GM19438 (cell line): ENCODE data around the gene GUSB.
"Not testable (repeated sequence)": the region's sequence is repeated elsewhere in the genome, so short reads cannot be mapped to it uniquely, and the experiment has no call there.

Experiments
- ATAC-seq: cut with Tn5 transposase; IDR thresholded peaks from one replicate; pipeline ENCODE4 v1.9.1; 2021; ENCODE audit warnings: low read depth; ENCODE audit not compliant: unreplicated experiment

Gene GUSB

GRCh38 chr7:65976659-65977196 lies 5.3 kb downstream of the GUSB start:
- ATAC-seq = no peak

GRCh38 chr7:65975814-65976445 lies 6.1 kb downstream of the GUSB start:
- no peak for ATAC-seq

GRCh38 chr7:65974876-65975275 lies 7.1 kb downstream of the GUSB start:
- no peak for ATAC-seq

- ATAC-seq = no peak
Observed at GRCh38 chr7:65974191-65974801, 7.7 kb downstream of the GUSB start.

- ATAC-seq = no peak
Observed at GRCh38 chr7:65972976-65973375, 9.0 kb downstream of the GUSB start.

- ATAC-seq = no peak
Observed at GRCh38 chr7:65971021-65971420, 11.0 kb downstream of the GUSB start.

GRCh38 chr7:65968256-65969185 lies 13.5 kb downstream of the GUSB start:
- no peak for ATAC-seq

GRCh38 chr7:65967361-65968155 lies 14.5 kb downstream of the GUSB start:
- ATAC-seq = no peak

- ATAC-seq = no peak
Observed at GRCh38 chr7:65966146-65966545, 15.9 kb downstream of the GUSB start.

- not testable (repeated sequence) for ATAC-seq
Observed at GRCh38 chr7:65964671-65965070, 17.3 kb downstream of the GUSB start.

- ATAC-seq = no peak
Observed at GRCh38 chr7:65962033-65962432, 20.0 kb downstream of the GUSB start.

- no peak for ATAC-seq
Observed at GRCh38 chr7:65960351-65961074, 21.5 kb downstream of the GUSB start.

- no peak for ATAC-seq
Observed at GRCh38 chr7:65955718-65956117, 26.3 kb downstream of the GUSB start.

GRCh38 chr7:65953890-65954450 lies 28.0 kb downstream of the GUSB start:
- ATAC-seq = no peak

- no peak for ATAC-seq
Observed at GRCh38 chr7:65953001-65953720, 28.9 kb downstream of the GUSB start.

- ATAC-seq = no peak
Observed at GRCh38 chr7:65951837-65952578, 30.0 kb downstream of the GUSB start.

- no peak for ATAC-seq
Observed at GRCh38 chr7:65946904-65947303, 35.1 kb downstream of the GUSB start.

GRCh38 chr7:65945787-65946186 lies 36.2 kb downstream of the GUSB start:
- not testable (repeated sequence) for ATAC-seq
